Heart left ventricle (tissue), 16 donors: ENCODE measurements around the gene SPTB. TPM values are rescaled to one million over a fixed set of nuclear protein-coding genes. Genes with fewer than 3 reads are reported as not detected.
A peak's percentile ranks its signal among the peaks of the same experiment; 100 is the strongest.

ENCODE experiments used
- ATAC-seq, 4 donors: fragments of 200-7000 bp; cut with Tn5 transposase; one replicate each; pipeline ENCODE4 v1.9.1; 2020 to 2022; ENCODE audit warnings: moderate library complexity in 4 of 4, mild to moderate bottlenecking in 3 of 4, moderate number of reproducible peaks in 1 of 4
- DNase-seq, 5 donors: peaks; one replicate each; pipeline ENCODE4 v3.0.0-alpha.2; 2020
- H3K27ac ChIP-seq, 12 donors: fragments of 200-600 bp; sonication (generic) in 4 of 12; one replicate each; pipeline versions ENCODE4 v1.5.0 to v1.8.0; 2016 to 2022; ENCODE audit warnings: mild to moderate bottlenecking in 2 of 12
- H3K27me3 ChIP-seq, 9 donors: fragments of 200-600 bp; sonication (generic) in 2 of 9; one replicate each; pipeline versions ENCODE4 v1.5.1 to v1.8.0; 2016 to 2022; ENCODE audit warnings: mild to moderate bottlenecking in 3 of 9
- H3K36me3 ChIP-seq, 9 donors: fragments of 200-600 bp; sonication (generic) in 2 of 9; one replicate each; pipeline versions ENCODE4 v1.5.0 to v1.8.0; 2018 to 2022; ENCODE audit warnings: mild to moderate bottlenecking in 2 of 9
- H3K4me1 ChIP-seq, 12 donors: fragments of 200-600 bp; sonication (generic) in 4 of 12; one replicate each; pipeline versions ENCODE4 v1.5.0 to v1.8.0; 2016 to 2022; ENCODE audit warnings: mild to moderate bottlenecking in 3 of 12
- H3K4me3 ChIP-seq, 12 donors: fragments of 200-600 bp; sonication (generic) in 4 of 12; one replicate each; pipeline versions ENCODE4 v1.5.0 to v1.8.0; 2017 to 2022; ENCODE audit warnings: mild to moderate bottlenecking in 9 of 12, moderate library complexity in 4 of 12
- H3K9me3 ChIP-seq, 12 donors: fragments of 200-600 bp; sonication (generic) in 4 of 12; one replicate each; pipeline versions ENCODE4 v1.5.0 to v1.8.0; 2016 to 2022; ENCODE audit warnings: mild to moderate bottlenecking in 1 of 12
- CTCF ChIP-seq, 12 donors: fragments of 200-600 bp; sonication (generic) in 4 of 12; IDR thresholded peaks; one replicate each; pipeline versions ENCODE4 v1.5.0 to v1.8.0; 2018 to 2022; ENCODE audit warnings: antibody characterized with exemption in 12 of 12, mild to moderate bottlenecking in 5 of 12
- POLR2A ChIP-seq, 2 donors: fragments of 450-650 bp; IDR thresholded peaks; one replicate each; pipeline ENCODE4 v1.6.1; 2017; ENCODE audit warnings: antibody characterized with exemption in 2 of 2, mild to moderate bottlenecking in 2 of 2, moderate library complexity in 2 of 2
- WGBS, 4 donors: extraction: QIAGEN DNeasy Blood & Tissue Kit in 2 of 4; methylation state at CpG; one replicate each; pipeline versions ENCODE4 v1.1.5 to v1.1.7; 2013 to 2018; 5-methylcytosine and 5-hydroxymethylcytosine counted together
- intact Hi-C, 10 donors: fragments of 100-400 bp; cut with DNase I; formaldehyde crosslinking; loops; one replicate each; pipeline versions ENCODE4 v1.11.1 to v1.14.2; 2022
- polyA plus RNA-seq, 2 donors: library from polyadenylated mRNA; stranded (reverse); fragments of 200-250 nt; gene quantifications; one replicate each; pipeline ENCODE4 v1.2.3, GENCODE V29; 2013
- total RNA-seq, 9 donors: library from RNA; depleted of rRNA in 2 of 9; stranded (reverse); fragments of >200 nt in 2 of 9; fragmentation: NEBNext Ultra II Directional in 3 of 9; extraction: Animal tissue kit (Norgen Biotek cat#: 25700) in 3 of 9; gene quantifications; one replicate each; pipeline versions ENCODE4 v1.1.0 to v1.2.4, GENCODE V29; 2016 to 2023
- donor health status: ischemic (EF 13 %, LVEDD 7.1; RV severe dilation, severe dysfunction).
- donor health status: healthy with polysubstance abuse.
- donor health status: DM: no; HTN: yes; CAD: no.
- donor health status: DM: no; HTN: no; CAD: no.
- donor health status: ischemic (EF 25% LVEDD 6.9; RV normal size, moderate dysfunction).
- donor health status: ischemic (EF 25% LVEDD 5.7; RV mildly dilated, moderate dysfunction).
- donor health status: healthy.
- donor health status: DM: yes; HTN: yes; CAD: no.
- donor health status: ischemic (EF 35%, LVEDD 5.7; RV mildly dilated, moderate dysfunction).
- donor health status: nonischemic (EF 11% LVEDD 7.7; RV severe dilation, severe dysfunction).
- donor health status: DM: yes; HTN: yes; CAD: no.
- donor health status: PGD.
- donor health status: ischemic (EF 29% LVEDD 5.4; RV normal size, mild dysfunction).
- donor health status: nonischemic (EF 23%, LVEDD 6.1; RV moderate dilation, normal function).

The SPTB gene
- total and polyA plus RNA-seq, 11 donors, result 60.3 to 195 (median 92.6) TPM

DNA sequence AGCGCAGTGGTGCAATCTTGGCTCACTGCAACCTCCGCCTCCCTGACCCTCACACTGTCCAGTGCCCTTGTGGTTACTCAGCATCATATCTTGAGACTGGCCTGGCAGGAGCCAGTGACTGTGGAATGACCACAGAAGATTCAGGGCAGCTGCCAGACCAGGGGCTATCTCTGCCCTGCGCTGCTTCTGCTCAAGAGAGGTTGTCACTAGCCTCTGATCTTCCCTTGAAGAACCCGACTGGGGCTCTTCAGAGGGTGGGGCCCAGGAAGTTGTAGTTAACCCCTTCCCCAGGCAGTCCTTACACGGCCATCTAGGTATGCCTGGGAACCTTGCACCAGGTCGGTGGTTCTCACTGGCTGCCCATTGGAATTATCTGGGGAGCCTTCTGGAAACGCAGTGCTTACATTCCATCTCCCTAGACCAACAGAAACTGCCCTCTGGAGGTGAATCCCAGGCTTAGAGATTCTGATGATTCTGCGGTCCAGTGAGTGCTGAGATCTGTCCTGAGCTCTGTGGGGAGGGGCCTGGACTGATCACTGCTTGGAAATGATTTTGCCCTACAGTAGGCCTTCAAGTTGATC lies 134.1 kb downstream of the SPTB start:
- Histone ChIP-seq H3K27me3 (no peaks in the 10 kb centered on the region), H3K4me3 (no peak overlapping the region), H3K9me3 (no peaks in the 10 kb centered on the region), H3K36me3 (peaks cover 0 to 74% (median 63%) of the 10 kb centered on the region in 9 donors), H3K27ac (peak overlapping the region in 9 of 12 donors; percentile 26 to 65 (median 42)), H3K4me1 (peaks cover 0 to 25% (median 20%) of the 10 kb centered on the region in 12 donors)
- no peak for DNase-seq
- WGBS, 4 donors, result 49 to 57% (median 54%) methylated on average over 7 to 8 of the region's 8 CpGs
- intact Hi-C loops, result no loop called here
- no peak for TF ChIP-seq POLR2A (IDR thresholded peaks at IDR 0.05)
- peak in 6 of 12 donors; percentile 17 to 40 (median 32) for TF ChIP-seq CTCF (IDR thresholded peaks at IDR 0.05)
- peak; percentile 27 to 51 (median 48) for ATAC-seq

GRCh38 chr14:64743061-64743460 lies 136.6 kb downstream of the SPTB start:
- intact Hi-C loops, result no loop called here
- peaks cover 0 to 24% (median 20%) of the 10 kb centered on the region in 12 donors for H3K4me1 ChIP-seq
- no peak for TF ChIP-seq POLR2A (IDR thresholded peaks at IDR 0.05)
- no peak for TF ChIP-seq CTCF (IDR thresholded peaks at IDR 0.05)
- H3K9me3 ChIP-seq, result no peaks in the 10 kb centered on the region
- 96 to 97% (median 96%) methylated on average over 9 to 27 of the region's 27 CpGs for WGBS, 4 donors
- no peaks in the 10 kb centered on the region for H3K27me3 ChIP-seq
- H3K36me3 ChIP-seq, result peaks cover 0 to 76% (median 70%) of the 10 kb centered on the region in 9 donors
- H3K4me3 ChIP-seq, result no peak overlapping the region
- DNase-seq (no peak), ATAC-seq (no peak)
- H3K27ac ChIP-seq, result no peak overlapping the region

GRCh38 chr14:64741961-64742360 lies 137.7 kb downstream of the SPTB start:
- Histone ChIP-seq H3K27ac (no peak overlapping the region), H3K27me3 (no peaks in the 10 kb centered on the region), H3K4me3 (no peak overlapping the region), H3K36me3 (peaks cover 0 to 79% (median 70%) of the 10 kb centered on the region in 9 donors), H3K9me3 (no peaks in the 10 kb centered on the region), H3K4me1 (peaks cover 0 to 20% (median 18%) of the 10 kb centered on the region in 12 donors)
- intact Hi-C loops, result no loop called here
- TF ChIP-seq POLR2A (IDR thresholded peaks at IDR 0.05) (no peak), CTCF (IDR thresholded peaks at IDR 0.05) (no peak)
- ATAC-seq (no peak), DNase-seq (no peak)
- 94 to 97% (median 95%) methylated on average over 14 to 15 of the region's 15 CpGs for WGBS, 4 donors

GRCh38 chr14:64741200-64741599 lies 138.5 kb downstream of the SPTB start:
- ATAC-seq (no peak), DNase-seq (no peak)
- peaks cover 0 to 12% (median 10%) of the 10 kb centered on the region in 12 donors for H3K4me1 ChIP-seq
- H3K36me3 ChIP-seq, result peaks cover 0 to 84% (median 76%) of the 10 kb centered on the region in 9 donors
- no peaks in the 10 kb centered on the region for H3K27me3 ChIP-seq
- H3K27ac ChIP-seq, result no peak overlapping the region
- H3K9me3 ChIP-seq, result no peaks in the 10 kb centered on the region
- H3K4me3 ChIP-seq, result no peak overlapping the region
- no peak for TF ChIP-seq CTCF (IDR thresholded peaks at IDR 0.05)
- TF ChIP-seq POLR2A (IDR thresholded peaks at IDR 0.05), result no peak
- intact Hi-C loops, result no loop called here
- 96 to 98% (median 97%) methylated on average over 12 to 15 of the region's 15 CpGs for WGBS, 4 donors
